Spleen (tissue), 11 donors: ENCODE results near the gene MAML1. TPM values are rescaled to one million over a fixed set of nuclear protein-coding genes. Genes with fewer than 3 reads are reported as not detected.

ENCODE experiments used
- DNase-seq: peaks from one replicate; pipeline ENCODE4 v3.0.0-alpha.2; 2020
- H3K27ac ChIP-seq, 8 donors: fragments of 200-600 bp; sonication (generic) in 7 of 8; 1 replicate in 4 of 8; 2 replicates in 4 of 8; pipeline versions ENCODE4 v1.5.0 to v1.8.0; 2016 to 2021; ENCODE audit warnings: inconsistent platforms in 4 of 8, mild to moderate bottlenecking in 4 of 8, moderate library complexity in 1 of 8
- H3K27me3 ChIP-seq, 7 donors: fragments of 200-600 bp; sonication (generic) in 6 of 7; replicated peaks in 1 of 7; 1 replicate in 4 of 7; 2 replicates in 3 of 7; pipeline versions ENCODE4 v1.5.0 to v1.8.0; 2016 to 2021; ENCODE audit warnings: inconsistent platforms in 3 of 7, mild to moderate bottlenecking in 1 of 7
- H3K36me3 ChIP-seq, 6 donors: fragments of 200-600 bp; sonication (generic) in 5 of 6; 1 replicate in 4 of 6; 2 replicates in 2 of 6; pipeline versions ENCODE4 v1.5.0 to v1.8.0; 2016 to 2021; ENCODE audit warnings: inconsistent platforms in 2 of 6
- H3K4me1 ChIP-seq, 6 donors: fragments of 200-600 bp; sonication (generic) in 5 of 6; 1 replicate in 3 of 6; 2 replicates in 3 of 6; pipeline versions ENCODE4 v1.5.0 to v1.8.0; 2016 to 2021; ENCODE audit warnings: inconsistent platforms in 3 of 6
- H3K4me3 ChIP-seq, 8 donors: fragments of 200-600 bp; sonication (generic) in 7 of 8; 1 replicate in 4 of 8; 2 replicates in 4 of 8; pipeline versions ENCODE4 v1.5.0 to v1.8.0; 2016 to 2021; ENCODE audit warnings: inconsistent platforms in 4 of 8, mild to moderate bottlenecking in 4 of 8, moderate library complexity in 2 of 8
- H3K9me3 ChIP-seq, 8 donors: fragments of 200-600 bp; sonication (generic) in 7 of 8; 1 replicate in 4 of 8; 2 replicates in 4 of 8; pipeline versions ENCODE4 v1.5.0 to v1.8.0; 2016 to 2021; ENCODE audit warnings: inconsistent platforms in 4 of 8
- POLR2A ChIP-seq, 3 donors: fragments of 450-650 bp; IDR thresholded peaks; one replicate each; pipeline ENCODE4 v1.5.1; 2017; ENCODE audit warnings: antibody characterized with exemption in 3 of 3, mild to moderate bottlenecking in 1 of 3
- POLR2AphosphoS5 ChIP-seq, 3 donors: sonication (generic); formaldehyde crosslinking; IDR thresholded peaks; one replicate each; pipeline ENCODE4 v1.5.1; 2017; ENCODE audit warnings: antibody characterized with exemption in 3 of 3
- WGBS, 5 donors: extraction: QIAGEN DNeasy Blood & Tissue Kit in 3 of 5; methylation state at CpG; one replicate each; pipeline versions ENCODE4 v1.1.5 to v1.1.7; 2013 to 2018; 5-methylcytosine and 5-hydroxymethylcytosine counted together
- intact Hi-C: fragments of 100-400 bp; cut with DNase I; formaldehyde crosslinking; loops from one replicate; pipeline ENCODE4 v1.15.0; 2023; ENCODE audit warnings: low total_unique reads
- polyA plus RNA-seq, 3 donors: library from polyadenylated mRNA; stranded (reverse); fragments of 200-250 nt; gene quantifications; one replicate each; pipeline ENCODE4 v1.2.1, GENCODE V29; 2013
- total RNA-seq, 7 donors: library from RNA; depleted of rRNA in 3 of 7; stranded (reverse); fragments of >200 nt in 3 of 7; fragmentation: NEBNext Ultra II Directional in 4 of 7; extraction: Animal tissue kit (Norgen Biotek cat#: 25700) in 4 of 7; gene quantifications; one replicate each; pipeline versions ENCODE4 v1.1.0 to v1.2.1, GENCODE V29; 2016 to 2021
- TF ChIP-seq, protein P1 (sequence below), 11 experiments: fragments of 200-600 bp in 7 of 11; fragments of 450-650 bp in 4 of 11; sonication (generic) in 4 of 11; IDR thresholded peaks in 8 of 11; conservative IDR thresholded peaks in 3 of 11; 1 replicate in 7 of 11; 2 replicates in 4 of 11; pipeline versions ENCODE4 v1.4.0 to v1.8.0; 2016 to 2021; ENCODE audit warnings: antibody characterized with exemption in 11 of 11, inconsistent platforms in 4 of 11, mild to moderate bottlenecking in 1 of 11
- donor health status: healthy with polysubstance abuse.
- donor health status: DM: no; HTN: no; CAD: no; lungs with moderate emphysema.
- donor health status: DM: no; HTN: no; CAD: no.
- donor health status: Bipolar disorder and iron deficiency.
- donor health status: healthy.
- donor health status: DM: no; HTN: no; CAD: no.
- donor health status: DM: yes; HTN: yes; CAD: no.

MAML1 gene
- total and polyA plus RNA-seq, 10 donors = 4.7 to 42.8 (median 33.7) TPM

DNA sequence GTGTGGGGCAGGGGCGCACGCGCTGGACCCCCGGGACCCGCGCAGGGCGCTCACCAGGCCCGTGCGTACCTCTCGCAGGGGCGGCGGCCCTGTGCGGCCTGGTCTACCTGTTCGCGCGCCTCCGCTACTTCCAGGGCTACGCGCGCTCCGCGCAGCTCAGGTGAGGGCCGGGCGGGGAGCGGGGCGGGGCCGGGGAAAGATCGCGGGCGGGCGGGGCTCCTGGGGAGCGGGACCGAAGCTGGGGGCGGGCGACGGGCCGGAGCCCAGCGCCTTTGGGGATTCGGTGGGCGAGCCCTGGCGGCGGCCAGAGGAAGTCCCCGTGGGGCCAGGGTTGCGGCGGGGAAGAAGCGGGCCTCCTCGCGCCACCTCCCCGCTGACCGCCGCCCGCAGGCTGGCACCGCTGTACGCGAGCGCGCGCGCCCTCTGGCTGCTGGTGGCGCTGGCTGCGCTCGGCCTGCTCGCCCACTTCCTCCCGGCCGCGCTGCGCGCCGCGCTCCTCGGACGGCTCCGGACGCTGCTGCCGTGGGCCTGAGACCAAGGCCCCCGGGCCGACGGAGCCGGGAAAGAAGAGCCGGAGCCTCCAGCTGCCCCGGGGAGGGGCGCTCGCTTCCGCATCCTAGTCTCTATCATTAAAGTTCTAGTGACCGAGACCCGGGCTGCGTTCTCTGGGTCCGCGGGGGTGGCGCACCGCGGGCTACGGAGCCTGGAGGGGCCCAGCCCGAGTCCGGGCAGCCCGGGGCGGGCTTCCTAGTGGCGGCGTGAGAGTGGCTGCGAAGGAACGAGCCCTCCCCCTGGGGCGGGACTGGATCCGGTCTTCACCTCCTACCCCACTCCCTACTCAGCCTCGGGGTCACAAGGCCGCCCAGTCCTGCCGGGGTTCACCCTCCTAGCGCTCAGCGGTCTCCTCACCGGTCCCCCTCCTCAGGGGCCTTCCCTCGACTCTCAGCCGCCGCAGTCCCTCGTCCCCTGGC, 63.5 kb downstream of the MAML1 start:
- DNase-seq = peak; percentile 98
- Histone ChIP-seq H3K4me1 (peaks cover 34 to 66% (median 56%) of the 10 kb centered on the region in 6 donors), H3K27ac (peak overlapping the region; percentile 81 to 93 (median 88)), H3K9me3 (no peaks in the 10 kb centered on the region), H3K36me3 (peaks cover 0 to 43% (median 38%) of the 10 kb centered on the region in 6 donors), H3K4me3 (peak overlapping the region; percentile 58 to 86 (median 64)), H3K27me3 (no peaks in the 10 kb centered on the region)
- WGBS, 5 donors = 2 to 11% (median 4%) methylated on average over 35 to 113 of the region's 113 CpGs
- intact Hi-C loops = no loop called here
- TF ChIP-seq, protein P1, sequence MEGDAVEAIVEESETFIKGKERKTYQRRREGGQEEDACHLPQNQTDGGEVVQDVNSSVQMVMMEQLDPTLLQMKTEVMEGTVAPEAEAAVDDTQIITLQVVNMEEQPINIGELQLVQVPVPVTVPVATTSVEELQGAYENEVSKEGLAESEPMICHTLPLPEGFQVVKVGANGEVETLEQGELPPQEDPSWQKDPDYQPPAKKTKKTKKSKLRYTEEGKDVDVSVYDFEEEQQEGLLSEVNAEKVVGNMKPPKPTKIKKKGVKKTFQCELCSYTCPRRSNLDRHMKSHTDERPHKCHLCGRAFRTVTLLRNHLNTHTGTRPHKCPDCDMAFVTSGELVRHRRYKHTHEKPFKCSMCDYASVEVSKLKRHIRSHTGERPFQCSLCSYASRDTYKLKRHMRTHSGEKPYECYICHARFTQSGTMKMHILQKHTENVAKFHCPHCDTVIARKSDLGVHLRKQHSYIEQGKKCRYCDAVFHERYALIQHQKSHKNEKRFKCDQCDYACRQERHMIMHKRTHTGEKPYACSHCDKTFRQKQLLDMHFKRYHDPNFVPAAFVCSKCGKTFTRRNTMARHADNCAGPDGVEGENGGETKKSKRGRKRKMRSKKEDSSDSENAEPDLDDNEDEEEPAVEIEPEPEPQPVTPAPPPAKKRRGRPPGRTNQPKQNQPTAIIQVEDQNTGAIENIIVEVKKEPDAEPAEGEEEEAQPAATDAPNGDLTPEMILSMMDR (IDR thresholded peaks at IDR 0.05 in 8 of 11, conservative IDR thresholded peaks at IDR 0.05 in 3 of 11) = peak in 10 of 11 experiments; percentile 20 to 98 (median 92)
- TF ChIP-seq POLR2AphosphoS5 (IDR thresholded peaks at IDR 0.05) = peak; percentile 74 to 84 (median 81)
- no peak for TF ChIP-seq POLR2A (IDR thresholded peaks at IDR 0.05)

DNA sequence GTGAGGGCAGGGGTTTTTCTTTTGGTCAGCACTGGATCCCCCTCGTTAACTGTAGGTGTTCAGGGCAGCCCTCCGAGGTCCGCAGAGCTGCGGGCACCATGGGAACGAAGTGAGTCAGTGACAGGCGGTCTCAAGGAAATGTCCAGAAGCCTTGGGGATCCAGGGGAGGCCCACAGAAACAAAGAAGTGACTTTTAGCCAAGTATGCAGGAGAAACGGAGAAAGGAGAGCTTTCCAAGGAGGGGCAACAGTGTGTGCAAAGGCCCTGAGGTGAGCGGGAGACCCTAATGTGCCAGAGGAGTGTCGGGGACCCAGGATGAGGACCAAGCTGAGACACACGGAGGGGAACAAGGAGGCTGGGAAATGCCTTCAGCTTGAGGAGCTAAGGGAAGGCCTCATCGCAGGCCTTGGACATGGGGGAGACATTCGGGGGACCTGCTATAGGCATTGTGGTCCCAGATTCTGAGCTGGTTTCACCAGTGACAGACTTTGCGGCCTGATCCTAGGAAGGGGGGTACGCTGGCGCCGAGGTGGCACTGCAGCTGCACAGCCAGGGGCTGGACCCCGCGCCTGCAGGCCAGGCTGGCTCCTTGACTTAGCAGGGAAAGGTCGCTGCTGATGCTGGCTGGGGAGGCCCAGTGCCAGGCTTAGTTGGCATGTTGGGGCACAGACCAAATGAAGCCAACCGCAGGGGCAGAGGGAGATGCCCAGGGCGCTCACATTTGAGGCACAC, 64.4 kb downstream of the MAML1 start:
- Histone ChIP-seq H3K36me3 (peaks cover 0 to 48% (median 40%) of the 10 kb centered on the region in 6 donors), H3K9me3 (no peaks in the 10 kb centered on the region), H3K27me3 (no peaks in the 10 kb centered on the region), H3K4me1 (peaks cover 31 to 66% (median 57%) of the 10 kb centered on the region in 6 donors), H3K27ac (peak overlapping the region; percentile 81 to 93 (median 88)), H3K4me3 (peak overlapping the region in 4 of 8 donors; percentile 61 to 86 (median 70))
- intact Hi-C loops = no loop called here
- DNase-seq = peak; percentile 75
- TF ChIP-seq POLR2AphosphoS5 (IDR thresholded peaks at IDR 0.05) (peak in 1 of 3 donors; percentile 41), POLR2A (IDR thresholded peaks at IDR 0.05) (no peak)
- TF ChIP-seq, protein P1 (IDR thresholded peaks at IDR 0.05 in 8 of 11, conservative IDR thresholded peaks at IDR 0.05 in 3 of 11) = no peak
- 89 to 93% (median 90%) methylated on average over 21 of the region's 21 CpGs for WGBS, 5 donors

DNA sequence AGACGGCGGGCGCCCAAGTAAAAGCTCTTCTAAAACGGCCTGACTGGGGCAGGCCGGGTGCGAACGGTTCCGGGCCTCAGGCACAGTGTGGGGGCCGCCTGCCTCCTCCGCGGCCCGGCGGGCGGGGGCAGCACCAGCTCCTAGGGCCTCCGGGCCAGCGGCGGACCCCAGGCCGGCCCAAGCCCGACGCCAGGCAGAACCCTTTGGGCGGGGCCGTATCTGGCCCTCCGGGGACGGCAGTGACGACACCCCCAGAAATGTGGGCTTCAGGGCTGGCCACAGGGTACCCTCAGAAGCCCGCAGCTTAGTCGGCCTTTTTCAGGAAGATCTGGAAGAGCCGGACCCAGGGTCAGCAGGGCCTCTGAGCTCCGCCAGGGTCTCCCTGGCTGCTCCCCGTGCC, 65.1 kb downstream of the MAML1 start:
- DNase-seq = peak; percentile 71
- H3K4me3 ChIP-seq = no peak overlapping the region
- H3K27me3 ChIP-seq = no peaks in the 10 kb centered on the region
- 89 to 96% (median 94%) methylated on average over 14 to 30 of the region's 30 CpGs for WGBS, 5 donors
- H3K9me3 ChIP-seq = no peaks in the 10 kb centered on the region
- H3K4me1 ChIP-seq = peaks cover 24 to 66% (median 56%) of the 10 kb centered on the region in 6 donors
- no peak overlapping the region for H3K27ac ChIP-seq
- intact Hi-C loops = no loop called here
- peaks cover 0 to 48% (median 42%) of the 10 kb centered on the region in 6 donors for H3K36me3 ChIP-seq
- TF ChIP-seq, protein P1 (IDR thresholded peaks at IDR 0.05 in 8 of 11, conservative IDR thresholded peaks at IDR 0.05 in 3 of 11) = no peak
- TF ChIP-seq POLR2AphosphoS5 (IDR thresholded peaks at IDR 0.05) = peak in 1 of 3 donors; percentile 3
